C4-2B (cell line): ENCODE data around the gene DCAF12L1.

Source experiments
- CTCF ChIP-seq: fragments of 450-650 bp; conservative IDR thresholded peaks from 2 replicates; pipeline ENCODE4 v1.5.1; 2017; ENCODE audit warnings: mild to moderate bottlenecking
- ZFX ChIP-seq: fragments of 450-650 bp; IDR thresholded peaks from 2 replicates; pipeline ENCODE4 v1.6.1; 2017

GRCh38 chrX:126580877-126581276 lies 28.3 kb upstream of the DCAF12L1 start:
- no peak for TF ChIP-seq CTCF
- no peak for TF ChIP-seq ZFX
